NB4 (cell line): ENCODE results near the gene GLB1L.

Experiments
- DNase-seq: peaks from one replicate; pipeline ENCODE4 v3.0.0; 2010; ENCODE audit warnings: low read depth
- H3K4me3 ChIP-seq: one replicate; pipeline ENCODE4 v1.5.1; 2011; ENCODE audit warnings: mild to moderate bottlenecking, low read depth, low read length, moderate library complexity
- MAX ChIP-seq: IDR thresholded peaks from 2 replicates; pipeline ENCODE4 v1.6.1; 2011; ENCODE audit warnings: low read depth, low read length
- MYC ChIP-seq: IDR thresholded peaks from 2 replicates; pipeline ENCODE4 v1.6.1; 2011; ENCODE audit warnings: low read depth, low read length
- POLR2A ChIP-seq: IDR thresholded peaks from 2 replicates; pipeline ENCODE4 v1.6.1; 2011; ENCODE audit warnings: mild to moderate bottlenecking; ENCODE audit not compliant: insufficient read length; ENCODE audit errors: extremely low read depth
- TF ChIP-seq, protein P1 (sequence below): IDR thresholded peaks from one replicate; pipeline ENCODE4 v1.5.1; 2012; ENCODE audit warnings: low read depth, low read length

GLB1L gene

GRCh38 chr2:219286436-219287115 lies 41.3 kb upstream of the GLB1L start:
- TF ChIP-seq MYC (no peak), MAX (no peak), POLR2A (no peak)
- TF ChIP-seq, protein P1, sequence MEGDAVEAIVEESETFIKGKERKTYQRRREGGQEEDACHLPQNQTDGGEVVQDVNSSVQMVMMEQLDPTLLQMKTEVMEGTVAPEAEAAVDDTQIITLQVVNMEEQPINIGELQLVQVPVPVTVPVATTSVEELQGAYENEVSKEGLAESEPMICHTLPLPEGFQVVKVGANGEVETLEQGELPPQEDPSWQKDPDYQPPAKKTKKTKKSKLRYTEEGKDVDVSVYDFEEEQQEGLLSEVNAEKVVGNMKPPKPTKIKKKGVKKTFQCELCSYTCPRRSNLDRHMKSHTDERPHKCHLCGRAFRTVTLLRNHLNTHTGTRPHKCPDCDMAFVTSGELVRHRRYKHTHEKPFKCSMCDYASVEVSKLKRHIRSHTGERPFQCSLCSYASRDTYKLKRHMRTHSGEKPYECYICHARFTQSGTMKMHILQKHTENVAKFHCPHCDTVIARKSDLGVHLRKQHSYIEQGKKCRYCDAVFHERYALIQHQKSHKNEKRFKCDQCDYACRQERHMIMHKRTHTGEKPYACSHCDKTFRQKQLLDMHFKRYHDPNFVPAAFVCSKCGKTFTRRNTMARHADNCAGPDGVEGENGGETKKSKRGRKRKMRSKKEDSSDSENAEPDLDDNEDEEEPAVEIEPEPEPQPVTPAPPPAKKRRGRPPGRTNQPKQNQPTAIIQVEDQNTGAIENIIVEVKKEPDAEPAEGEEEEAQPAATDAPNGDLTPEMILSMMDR, result no peak
- no peak for DNase-seq
- no peak overlapping the region for H3K4me3 ChIP-seq

DNA sequence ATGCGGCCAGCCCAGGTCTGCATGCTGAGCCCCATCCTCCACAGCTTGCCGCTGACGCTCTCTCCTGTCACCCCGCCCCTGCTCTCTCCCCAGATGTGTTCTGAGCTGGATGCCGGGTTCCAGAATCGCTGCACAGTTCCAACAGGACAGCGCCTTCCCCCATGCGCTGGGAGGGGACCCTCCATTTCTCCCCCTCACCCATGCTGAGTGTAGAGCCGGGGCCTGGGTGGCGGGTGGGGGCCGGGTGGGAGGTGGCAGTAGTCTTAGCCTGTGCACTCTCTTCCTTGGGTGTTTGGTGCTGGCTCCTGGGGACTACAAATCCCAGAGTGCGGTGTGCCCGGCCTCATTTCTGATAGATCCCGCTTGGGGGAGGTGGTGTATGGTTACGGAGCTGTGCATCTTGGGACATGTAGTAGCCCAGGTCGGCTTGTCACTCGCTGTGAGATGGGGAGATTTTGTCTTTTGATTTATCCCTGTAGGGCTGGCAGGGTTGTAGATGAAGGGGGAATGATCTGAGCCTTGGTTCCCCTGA lies 40.7 kb upstream of the GLB1L start:
- H3K4me3 ChIP-seq, result no peak overlapping the region
- DNase-seq, result no peak
- TF ChIP-seq MAX, result no peak
- no peak for TF ChIP-seq MYC
- no peak for TF ChIP-seq POLR2A
- TF ChIP-seq, protein P1, result no peak

DNA sequence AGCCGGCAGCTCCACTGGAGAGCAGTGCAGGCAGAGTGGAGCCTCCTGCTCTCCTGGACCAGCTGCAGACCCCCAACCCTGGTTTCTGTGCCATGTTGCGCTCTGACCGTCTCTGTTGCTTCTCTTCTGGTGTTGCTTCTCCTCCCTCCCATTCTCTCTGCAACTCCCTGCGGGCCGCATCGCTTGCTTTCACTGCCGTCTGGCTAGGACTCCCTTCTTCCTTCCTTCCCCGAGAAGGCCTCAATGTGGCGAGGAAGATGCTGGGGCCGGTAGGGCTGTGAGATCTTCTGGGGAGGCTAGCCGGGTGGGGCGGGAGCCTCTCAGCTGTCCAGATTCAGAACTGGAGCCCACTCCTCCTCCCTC lies 40.1 kb upstream of the GLB1L start:
- no peak for DNase-seq
- H3K4me3 ChIP-seq, result no peak overlapping the region
- TF ChIP-seq MYC, result no peak
- TF ChIP-seq, protein P1, result no peak
- TF ChIP-seq MAX, result no peak
- TF ChIP-seq POLR2A, result no peak

- no peak for DNase-seq
- no peak overlapping the region for H3K4me3 ChIP-seq
- TF ChIP-seq MYC (no peak), POLR2A (no peak), MAX (no peak)
- TF ChIP-seq, protein P1, result no peak
Observed at GRCh38 chr2:219284501-219285372, 39.5 kb upstream of the GLB1L start.

DNA sequence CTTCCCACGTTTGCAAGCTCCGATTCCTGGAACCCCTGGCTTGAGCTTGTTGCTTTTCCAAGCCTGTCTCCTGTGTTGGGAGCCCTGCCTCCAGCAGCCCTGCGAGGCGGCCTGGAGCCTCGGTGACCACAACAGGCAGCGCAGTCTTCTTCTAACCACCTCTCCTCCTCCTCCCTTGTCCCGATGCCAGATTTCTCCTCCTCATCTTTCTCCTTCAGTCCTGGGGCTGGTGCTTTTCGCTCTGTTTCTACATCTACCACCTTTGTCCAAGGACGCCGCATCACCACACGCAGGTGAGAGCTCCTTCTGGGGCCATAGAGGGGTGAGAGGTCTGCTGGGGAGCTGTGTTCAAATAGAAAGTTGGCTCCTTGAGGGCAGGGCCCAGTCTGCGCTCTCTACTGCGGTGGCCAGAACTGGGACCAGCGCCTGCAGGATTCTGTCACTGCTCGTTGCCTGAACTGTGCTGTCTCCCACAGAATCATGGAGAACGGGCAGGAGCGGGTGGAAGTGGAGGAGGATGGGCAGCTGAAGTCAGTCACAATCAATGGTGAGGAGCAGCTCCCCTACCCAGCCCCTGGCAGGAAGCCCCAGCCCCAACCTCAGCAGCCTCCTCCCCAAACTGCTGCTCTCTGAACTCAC lies 37.8 kb upstream of the GLB1L start:
- H3K4me3 ChIP-seq, result no peak overlapping the region
- TF ChIP-seq, protein P1, result no peak
- TF ChIP-seq MYC (no peak), POLR2A (no peak), MAX (no peak)
- DNase-seq, result no peak
